ENCODE measurements around the gene METTL14.

DNA sequence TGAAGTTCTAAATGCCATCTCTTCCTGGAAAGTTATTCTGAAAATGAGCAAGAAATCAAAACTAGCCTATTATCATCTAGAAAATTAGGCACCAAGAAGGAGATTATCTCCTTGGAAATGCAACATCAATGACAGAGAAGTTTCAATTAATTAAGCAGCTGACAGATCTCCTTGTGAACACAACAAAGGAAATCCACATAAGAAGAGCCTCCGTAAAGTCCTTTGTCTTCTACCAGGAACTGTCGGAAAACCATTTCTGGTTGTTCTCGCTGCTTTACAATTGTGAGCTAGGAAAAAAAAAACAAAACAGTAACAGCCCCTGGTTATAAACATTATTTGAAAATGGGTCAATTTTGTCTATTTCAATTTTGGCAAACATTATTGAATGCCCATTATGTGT is 38.2 kb downstream of the METTL14 start:
- TF ChIP-seq, protein P1, sequence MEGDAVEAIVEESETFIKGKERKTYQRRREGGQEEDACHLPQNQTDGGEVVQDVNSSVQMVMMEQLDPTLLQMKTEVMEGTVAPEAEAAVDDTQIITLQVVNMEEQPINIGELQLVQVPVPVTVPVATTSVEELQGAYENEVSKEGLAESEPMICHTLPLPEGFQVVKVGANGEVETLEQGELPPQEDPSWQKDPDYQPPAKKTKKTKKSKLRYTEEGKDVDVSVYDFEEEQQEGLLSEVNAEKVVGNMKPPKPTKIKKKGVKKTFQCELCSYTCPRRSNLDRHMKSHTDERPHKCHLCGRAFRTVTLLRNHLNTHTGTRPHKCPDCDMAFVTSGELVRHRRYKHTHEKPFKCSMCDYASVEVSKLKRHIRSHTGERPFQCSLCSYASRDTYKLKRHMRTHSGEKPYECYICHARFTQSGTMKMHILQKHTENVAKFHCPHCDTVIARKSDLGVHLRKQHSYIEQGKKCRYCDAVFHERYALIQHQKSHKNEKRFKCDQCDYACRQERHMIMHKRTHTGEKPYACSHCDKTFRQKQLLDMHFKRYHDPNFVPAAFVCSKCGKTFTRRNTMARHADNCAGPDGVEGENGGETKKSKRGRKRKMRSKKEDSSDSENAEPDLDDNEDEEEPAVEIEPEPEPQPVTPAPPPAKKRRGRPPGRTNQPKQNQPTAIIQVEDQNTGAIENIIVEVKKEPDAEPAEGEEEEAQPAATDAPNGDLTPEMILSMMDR (conservative IDR thresholded peaks at IDR 0.05; ENCODE audit: low read length): no peak
- no peak for TF ChIP-seq EZH2phosphoT487 (IDR thresholded peaks at IDR 0.05; ENCODE audit: borderline replicate concordance)
